GM19240 (cell line): ENCODE data around the gene MCRIP2.
"Not testable (repeated sequence)": the region's sequence is repeated elsewhere in the genome, so short reads cannot be mapped to it uniquely, and the experiment has no call there.

Experiments
- DNase-seq: peaks from one replicate; pipeline ENCODE4 v3.0.0; 2011; ENCODE audit warnings: low spot score; ENCODE audit not compliant: insufficient read length

The MCRIP2 gene, protein sequence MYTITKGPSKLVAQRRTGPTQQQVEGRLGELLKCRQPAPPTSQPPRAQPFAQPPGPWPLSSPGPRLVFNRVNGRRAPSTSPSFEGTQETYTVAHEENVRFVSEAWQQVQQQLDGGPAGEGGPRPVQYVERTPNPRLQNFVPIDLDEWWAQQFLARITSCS

DNA sequence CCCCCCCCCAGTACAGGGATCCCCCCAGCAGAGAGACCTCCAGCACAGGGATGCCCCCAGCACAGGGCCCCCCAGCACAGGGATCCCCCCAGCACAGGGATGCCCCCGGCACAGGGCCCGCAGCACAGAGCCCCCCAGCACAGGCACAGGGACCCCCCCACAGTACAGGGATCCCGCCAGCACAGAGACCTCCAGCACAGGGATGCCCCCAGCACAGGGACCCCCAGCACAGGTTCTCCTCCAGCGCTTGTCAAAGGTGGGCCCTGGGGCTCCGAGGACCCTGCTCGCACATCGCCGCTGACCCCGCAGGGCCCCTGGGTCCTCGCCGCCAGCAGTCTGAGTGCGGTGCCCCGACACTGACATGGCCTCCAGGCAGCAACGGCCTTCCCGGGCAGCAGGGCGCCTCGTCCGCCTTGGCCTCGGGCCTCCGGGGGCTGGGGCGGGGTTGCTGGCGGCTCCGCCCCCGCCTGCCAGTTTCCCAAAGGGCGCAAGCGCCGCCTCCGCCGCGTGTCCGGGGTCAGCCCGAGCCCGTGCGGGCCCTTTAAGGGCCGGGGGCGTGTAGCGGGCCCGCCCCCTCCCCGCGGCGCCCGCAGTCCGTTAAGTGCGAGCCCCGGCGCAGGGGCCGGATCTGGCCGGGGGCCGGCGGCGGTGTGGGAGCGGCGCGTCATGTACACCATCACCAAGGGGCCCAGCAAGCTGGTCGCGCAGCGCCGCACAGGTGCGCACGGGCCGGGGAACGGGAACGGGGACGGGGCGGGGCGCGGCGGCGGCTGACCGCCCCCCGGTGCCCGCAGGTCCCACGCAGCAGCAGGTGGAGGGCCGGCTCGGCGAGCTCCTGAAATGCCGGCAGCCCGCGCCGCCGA, at the start of gene MCRIP2:
MCRIP2 (plus strand) TSS at position 503 of the 863 bp plus-strand sequence; CDS start at position 667, 164 bp downstream.
- peak; percentile 70 for DNase-seq

DNA sequence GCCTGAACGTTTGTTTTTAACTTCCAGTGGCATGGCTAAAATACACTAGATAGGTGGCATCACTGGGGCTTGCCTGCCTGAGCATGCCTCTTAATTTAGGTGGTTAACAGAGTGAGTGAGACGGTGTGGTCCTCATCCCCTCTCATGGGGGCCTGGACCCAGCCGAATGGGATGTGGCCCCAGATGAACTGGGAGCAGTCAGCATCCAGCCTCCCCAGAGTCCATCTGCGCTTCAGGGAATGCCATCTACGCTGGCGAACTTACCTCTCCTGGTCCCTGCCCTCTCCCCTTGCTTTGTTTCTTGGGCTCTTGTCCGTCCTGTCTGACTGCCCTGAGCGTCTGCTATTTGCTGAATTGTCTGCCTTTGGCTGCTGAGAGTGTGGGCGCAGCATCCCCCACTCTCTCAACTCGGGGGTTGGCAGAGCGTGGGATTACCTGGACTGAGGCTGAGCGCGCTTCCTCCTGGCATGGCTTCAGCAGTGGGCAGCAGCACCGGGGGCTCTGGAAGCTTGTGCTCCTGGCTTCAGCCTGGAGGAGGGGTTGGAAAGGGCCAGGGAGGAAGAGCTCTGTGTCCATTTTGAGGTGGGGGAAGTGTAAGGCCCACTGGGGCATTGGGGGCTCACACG, 49.6 kb upstream of the MCRIP2 start:
- DNase-seq = no peak

GRCh38 chr16:592518-593306, 48.9 kb upstream of the MCRIP2 start:
- no peak for DNase-seq

DNA sequence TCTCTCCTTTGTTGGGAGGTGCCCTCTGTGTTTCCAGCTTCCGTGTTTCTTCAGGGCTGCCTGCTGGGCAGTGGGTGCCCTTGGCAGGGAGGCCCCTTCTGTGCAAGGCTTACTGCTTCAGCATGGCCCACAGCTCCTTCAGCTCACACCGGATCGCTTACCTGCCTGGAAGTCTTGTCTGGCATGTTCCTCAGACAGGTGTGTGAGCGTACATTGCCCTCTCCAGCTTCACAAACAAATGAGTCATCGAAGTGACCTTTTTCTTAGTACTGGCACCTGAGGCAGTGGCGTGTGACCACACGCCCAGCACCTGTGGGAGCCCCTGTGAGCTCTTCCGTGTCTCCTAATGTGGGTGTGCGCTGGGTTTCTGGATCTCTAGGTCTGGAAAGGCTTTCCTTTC, 48.2 kb upstream of the MCRIP2 start:
- DNase-seq = no peak

DNA sequence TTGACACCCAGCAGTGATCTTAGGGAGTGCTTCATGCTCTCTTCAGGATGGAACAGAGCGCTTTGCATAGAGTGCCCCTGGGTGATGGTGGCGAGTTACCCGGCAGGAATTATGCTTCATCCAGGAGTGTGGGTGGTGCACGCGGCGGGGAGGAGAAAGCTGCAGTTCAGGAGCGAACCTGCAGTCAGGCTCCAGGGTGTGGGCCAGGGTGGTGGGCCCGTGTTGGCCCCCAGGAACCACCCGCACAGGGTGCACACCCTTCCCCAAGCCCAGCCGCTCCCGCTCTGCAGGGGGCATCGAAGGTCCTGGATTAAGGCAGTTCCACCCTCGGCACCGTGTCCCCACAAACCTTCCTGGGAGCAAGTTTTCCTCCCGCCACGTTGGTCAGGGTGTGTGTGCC, 47.8 kb upstream of the MCRIP2 start:
- no peak for DNase-seq

GRCh38 chr16:595094-595528, 46.5 kb upstream of the MCRIP2 start:
- no peak for DNase-seq

DNA sequence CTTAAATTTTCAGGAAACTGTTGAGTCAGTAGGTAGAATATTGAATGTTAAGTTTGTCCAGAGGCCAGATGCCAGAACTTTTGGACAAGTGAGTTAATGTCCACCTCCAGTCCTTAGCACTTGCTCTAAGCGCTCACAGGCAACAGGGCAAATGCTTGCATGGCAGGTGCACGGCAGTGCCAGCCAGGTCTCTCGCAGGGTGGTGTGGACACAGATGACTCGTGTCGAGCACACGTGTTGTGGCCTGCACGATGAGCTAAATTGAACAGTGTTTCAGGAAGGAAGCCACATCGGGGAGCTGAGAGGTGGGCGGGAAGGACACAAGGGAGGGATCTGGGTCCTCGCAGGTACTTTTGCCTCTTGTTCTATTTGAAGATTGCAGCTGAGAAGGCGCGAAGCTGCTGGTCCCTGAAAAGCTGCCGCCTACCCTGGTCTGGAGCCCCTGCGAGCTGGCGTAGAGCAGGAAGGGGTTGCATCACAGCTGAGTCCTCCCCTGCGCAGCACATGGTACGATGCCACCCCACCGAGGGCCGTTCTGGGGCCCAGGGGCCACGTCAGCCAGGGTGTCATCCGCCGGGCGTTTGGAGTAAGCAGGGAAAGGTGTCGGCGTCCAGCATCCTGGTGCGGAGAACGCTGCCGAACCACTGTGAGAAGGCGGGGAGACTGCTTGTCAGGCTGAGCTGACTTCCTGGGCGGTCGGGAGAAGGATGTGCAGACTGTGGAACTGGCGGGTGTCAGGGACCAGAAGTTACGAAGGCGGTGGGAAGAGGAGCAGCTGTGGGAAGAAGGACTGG, 45.5 kb upstream of the MCRIP2 start:
- no peak for DNase-seq

DNA sequence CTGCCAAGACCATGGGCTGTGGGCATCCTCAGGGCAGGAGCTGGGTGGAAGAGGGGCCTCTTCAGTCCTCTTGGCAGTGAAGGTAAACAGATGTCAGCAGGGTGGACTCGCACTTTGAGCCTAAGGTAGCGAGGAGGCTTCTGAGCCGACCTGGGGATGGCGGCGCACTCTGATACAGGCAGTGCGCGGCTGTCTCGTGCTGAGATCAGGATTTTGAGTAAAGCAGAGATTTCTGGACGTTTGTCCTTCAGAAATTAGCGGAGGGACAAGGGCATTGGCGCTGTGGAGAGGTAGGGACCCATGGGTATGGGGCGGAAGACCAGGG, 44.9 kb upstream of the MCRIP2 start:
- no peak for DNase-seq

DNA sequence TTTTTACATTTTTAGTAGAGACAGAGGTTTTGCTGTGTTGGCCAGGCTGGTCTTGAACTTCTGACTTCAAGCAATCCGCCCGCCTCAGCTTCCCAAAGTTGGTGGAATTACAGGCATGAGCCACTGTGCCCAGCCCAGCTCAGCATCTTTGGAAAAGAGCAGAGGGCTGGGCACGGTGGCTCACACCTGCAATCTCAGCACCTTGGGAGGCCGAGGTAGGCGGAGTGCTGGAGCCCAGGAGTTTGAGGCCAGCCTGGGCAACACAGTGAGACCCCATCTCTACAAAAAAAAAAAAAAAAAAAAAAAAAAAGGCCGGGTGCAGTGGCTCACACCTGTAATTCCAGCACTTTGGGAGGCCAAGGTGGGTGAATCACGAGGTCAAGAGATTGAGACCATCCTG, 44.0 kb upstream of the MCRIP2 start:
- DNase-seq = not testable (repeated sequence)

DNA sequence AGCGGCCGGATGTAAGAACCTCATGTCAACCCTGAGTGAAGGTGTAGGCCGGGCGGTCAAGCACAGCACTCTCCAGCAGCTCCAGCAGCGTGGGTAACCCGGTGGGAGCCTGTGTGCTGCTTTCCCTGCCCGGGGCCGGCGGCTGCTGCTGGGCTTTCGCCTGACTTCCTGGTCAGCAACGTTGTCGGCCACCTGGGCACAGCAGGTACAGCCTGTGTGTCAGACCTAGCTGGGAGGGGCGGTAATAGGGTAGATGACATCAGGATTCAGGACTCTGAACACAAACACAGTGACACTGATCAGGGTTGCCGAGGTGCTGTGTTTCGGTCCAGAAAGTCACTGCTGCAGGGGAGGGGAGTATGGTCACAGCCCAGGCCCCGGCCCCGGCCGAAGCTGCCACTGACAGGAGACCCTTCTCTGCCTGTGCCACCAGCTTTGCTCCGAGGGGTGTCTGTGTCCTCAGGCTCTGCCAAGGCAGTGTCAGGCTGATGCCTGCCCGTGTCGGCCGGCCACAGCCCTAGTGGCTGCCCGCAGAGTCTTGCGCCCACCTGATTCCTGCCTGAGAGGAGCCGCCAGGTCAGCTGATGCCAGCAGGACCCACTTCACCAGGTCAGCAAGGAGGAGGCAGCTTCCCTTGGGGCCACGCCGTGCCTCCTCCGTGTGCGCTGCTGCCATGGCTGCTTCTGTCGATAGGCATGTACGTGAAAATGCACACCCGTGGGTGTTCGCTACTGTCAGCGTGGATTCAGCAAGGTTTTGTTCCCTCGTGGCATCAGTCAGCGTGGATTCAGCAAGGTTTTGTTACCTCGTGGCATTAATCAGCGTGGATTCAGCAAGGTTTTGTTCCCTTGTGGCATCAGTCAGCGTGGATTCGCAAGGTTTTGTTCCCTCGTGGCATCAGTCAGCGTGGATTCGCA, 42.5 kb upstream of the MCRIP2 start:
- DNase-seq = no peak

GRCh38 chr16:600781-601180, 40.8 kb upstream of the MCRIP2 start:
- no peak for DNase-seq

GRCh38 chr16:603933-604332, 37.7 kb upstream of the MCRIP2 start:
- no peak for DNase-seq

- DNase-seq = no peak
These were observed 34.8 kb upstream of the MCRIP2 start for GRCh38 chr16:606656-607307.

- DNase-seq = no peak
These were observed 33.6 kb upstream of the MCRIP2 start for GRCh38 chr16:608019-608418.

DNA sequence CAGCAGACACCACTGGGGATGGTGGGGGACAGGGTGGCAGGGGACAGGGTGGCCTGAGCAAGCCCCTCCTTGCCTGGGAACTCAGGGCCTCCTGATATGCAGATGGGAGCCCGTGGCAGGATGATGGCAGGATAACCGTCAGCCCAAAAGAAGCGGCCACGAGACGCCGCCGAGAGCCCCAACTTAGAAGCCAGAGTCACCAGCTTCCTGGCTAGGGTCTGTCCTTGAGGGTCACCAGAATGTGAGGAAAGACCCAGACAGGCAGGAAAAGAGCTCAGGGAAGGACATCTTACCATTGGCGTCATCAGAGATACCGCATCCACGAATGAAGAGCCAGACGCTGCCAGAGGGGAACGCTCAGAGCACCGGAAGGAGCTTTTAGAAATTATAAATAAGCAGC, 32.3 kb upstream of the MCRIP2 start:
- no peak for DNase-seq

DNA sequence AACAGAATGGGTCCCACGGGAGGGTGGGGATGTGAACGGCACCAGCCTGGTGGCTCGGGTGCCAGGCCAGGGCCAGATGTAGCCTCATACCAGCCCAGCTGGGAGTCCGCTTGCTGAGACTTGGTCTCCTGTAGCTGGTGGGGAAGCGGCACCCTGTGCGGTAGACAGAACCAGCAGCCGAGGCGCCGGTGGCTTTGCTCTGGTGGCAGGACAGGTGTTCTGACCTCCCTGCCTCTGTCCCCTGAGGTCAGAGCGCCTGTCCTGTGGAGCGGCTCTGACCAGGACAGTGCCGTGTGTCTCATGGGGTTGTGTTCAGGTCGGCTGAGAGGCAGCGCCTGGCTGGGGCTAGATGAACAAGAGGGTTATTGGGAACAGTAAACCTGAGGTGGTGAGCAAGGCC, 31.6 kb upstream of the MCRIP2 start:
- no peak for DNase-seq

DNA sequence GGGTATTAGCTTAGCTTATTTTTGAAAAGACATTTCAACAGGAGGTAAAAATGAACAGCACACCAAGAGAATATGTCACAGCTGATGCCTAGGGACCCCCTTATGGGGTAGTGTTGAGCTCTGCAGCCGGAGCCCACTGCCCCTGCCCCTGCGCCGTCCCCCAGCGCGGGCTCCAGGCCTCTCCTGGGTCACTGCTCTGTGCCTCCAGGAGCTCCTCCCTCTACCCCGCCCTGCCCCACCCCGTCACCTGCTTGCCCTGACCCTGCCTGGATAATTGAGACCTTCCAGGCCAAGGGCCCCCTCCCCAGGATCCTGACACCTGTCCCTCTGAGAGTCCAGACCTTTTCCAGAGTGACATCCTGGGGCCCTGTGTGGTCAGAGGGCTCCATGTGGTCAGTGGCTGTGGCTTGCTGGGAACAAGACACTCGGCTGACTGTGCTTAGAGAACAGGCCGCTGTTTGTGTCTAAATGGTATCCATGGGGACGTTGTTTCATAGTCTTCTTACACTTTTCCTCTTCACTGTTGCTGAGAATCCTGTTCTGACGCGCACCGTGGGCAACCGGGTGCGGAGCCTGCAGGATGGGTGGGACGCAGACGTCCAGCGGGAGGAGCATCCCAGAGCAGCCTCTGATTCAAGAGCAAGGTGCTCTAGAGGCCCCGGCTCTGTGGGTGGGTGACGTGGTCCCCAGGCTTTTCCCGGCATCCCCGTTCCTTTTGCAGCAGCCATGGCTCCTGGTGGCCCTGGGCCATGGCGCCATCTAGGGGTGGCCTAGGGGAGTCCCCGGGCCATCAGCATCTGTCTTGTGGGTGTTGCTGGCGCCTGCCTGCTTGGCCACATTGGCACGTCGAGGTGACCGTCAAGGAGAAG, 30.9 kb upstream of the MCRIP2 start:
- no peak for DNase-seq

DNA sequence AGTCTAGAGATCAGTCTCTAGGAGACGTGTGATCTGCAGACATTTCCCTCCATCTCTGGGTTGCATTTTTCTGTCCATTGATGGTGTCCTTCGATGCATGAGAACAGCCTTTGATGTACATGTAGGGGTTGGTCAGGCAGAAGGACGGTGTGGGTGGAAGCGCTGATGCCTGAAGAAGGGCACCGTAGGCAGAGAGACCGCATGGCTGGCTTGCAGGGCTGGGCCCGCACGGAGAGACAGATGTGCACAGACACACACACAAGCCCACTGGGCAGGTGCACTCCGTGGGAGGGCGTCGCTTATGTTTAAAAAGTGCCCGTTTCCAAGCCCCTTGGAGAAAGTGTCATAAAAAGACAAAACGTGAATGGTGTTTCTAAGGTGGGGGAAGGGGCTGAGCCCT, 26.5 kb upstream of the MCRIP2 start:
- no peak for DNase-seq
